Muscle of leg (tissue), 11 donors: ENCODE results near the gene UBE2V1. TPM values are rescaled to one million over a fixed set of nuclear protein-coding genes. Genes with fewer than 3 reads are reported as not detected.

Experiments used
- DNase-seq: peaks from one replicate; pipeline ENCODE4 v3.0.0; 2013
- H3K27ac ChIP-seq: one replicate; pipeline ENCODE4 v1.5.1; 2013; ENCODE audit warnings: mild to moderate bottlenecking, low read length, control low read depth
- H3K27me3 ChIP-seq: one replicate; pipeline ENCODE4 v1.6.1; 2013; ENCODE audit warnings: low read length; ENCODE audit not compliant: control insufficient read depth, insufficient read depth
- H3K36me3 ChIP-seq: one replicate; pipeline ENCODE4 v1.6.1; 2013; ENCODE audit warnings: low read length; ENCODE audit not compliant: control insufficient read depth, insufficient read depth
- H3K4me1 ChIP-seq: one replicate; pipeline ENCODE4 v1.6.1; 2013; ENCODE audit warnings: low read length; ENCODE audit not compliant: control insufficient read depth, insufficient read depth
- H3K4me3 ChIP-seq: one replicate; pipeline ENCODE4 v1.5.1; 2013; ENCODE audit warnings: low read length, control low read depth
- H3K9me3 ChIP-seq: replicated peaks from 2 replicates; pipeline ENCODE4 v1.6.1; 2013; ENCODE audit warnings: low read depth, low read length; ENCODE audit not compliant: control insufficient read depth
- WGBS: methylation state at CpG from one replicate; pipeline ENCODE4 v1.1.5; 2013; ENCODE audit warnings: missing lambda C conversion rate; ENCODE audit not compliant: insufficient coverage; 5-methylcytosine and 5-hydroxymethylcytosine counted together
- polyA plus RNA-seq, 8 donors: library from polyadenylated mRNA; unstranded; fragments of 120-200 nt; gene quantifications; one replicate each; pipeline versions ENCODE4 v1.2.1 to v1.2.3, GENCODE V29; 2013; ENCODE audit warnings: inconsistent platforms in 1 of 8, low replicate concordance in 1 of 8; ENCODE audit not compliant: insufficient read length in 8 of 8, insufficient read depth in 1 of 8
- total RNA-seq: library from RNA; stranded (reverse); fragments of 120-200 nt; gene quantifications from one replicate; pipeline ENCODE4 v1.2.4, GENCODE V29; 2013

UBE2V1 gene
- total and polyA plus RNA-seq, 9 donors = 43.3 to 131 (median 113) TPM

DNA sequence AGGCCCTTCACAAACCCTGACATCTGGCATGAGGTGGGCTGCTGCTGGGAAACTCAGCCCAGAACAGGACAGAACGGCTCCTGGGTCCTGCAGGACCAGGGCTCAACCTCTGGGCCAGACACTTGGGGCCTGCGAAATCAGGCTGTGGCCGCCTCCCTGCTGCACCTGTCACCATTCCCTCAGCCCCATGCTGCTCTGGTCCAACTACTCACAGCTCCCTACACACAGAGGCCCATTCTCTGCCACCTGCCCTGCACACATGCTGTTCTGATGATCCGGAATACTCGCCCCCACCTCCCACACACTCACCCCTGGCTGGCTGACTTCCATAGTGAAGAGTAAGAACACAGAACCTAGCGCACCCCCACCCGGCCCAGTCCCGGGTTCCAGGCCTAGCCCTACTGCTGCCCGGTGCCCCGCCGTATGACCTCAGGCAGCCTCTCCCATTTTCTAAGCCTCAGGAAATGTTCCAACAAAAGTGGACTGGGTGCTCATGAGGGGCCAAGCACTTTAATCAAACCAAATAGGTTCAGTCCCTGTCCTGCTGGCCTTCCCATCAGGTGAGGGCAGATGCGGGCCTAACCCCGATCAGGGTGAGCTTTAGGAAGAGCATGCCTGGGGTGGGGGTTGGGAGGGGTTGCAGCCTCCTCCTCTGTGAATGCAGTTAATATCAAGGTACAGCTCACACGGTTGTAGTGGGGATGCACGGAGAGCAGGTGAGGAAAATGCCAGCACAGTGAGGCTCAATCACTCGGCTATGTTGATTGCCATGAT lies 36.7 kb upstream of the UBE2V1 start:
- peak; percentile 72 for DNase-seq
- Histone ChIP-seq H3K27me3 (no peaks in the 10 kb centered on the region), H3K4me1 (peaks cover 55% of the 10 kb centered on the region), H3K36me3 (peaks cover 34% of the 10 kb centered on the region), H3K4me3 (no peak overlapping the region), H3K9me3 (no peaks in the 10 kb centered on the region), H3K27ac (peak overlapping the region; percentile 74)
- 78% methylated on average over 16 of the region's 16 CpGs for WGBS

DNA sequence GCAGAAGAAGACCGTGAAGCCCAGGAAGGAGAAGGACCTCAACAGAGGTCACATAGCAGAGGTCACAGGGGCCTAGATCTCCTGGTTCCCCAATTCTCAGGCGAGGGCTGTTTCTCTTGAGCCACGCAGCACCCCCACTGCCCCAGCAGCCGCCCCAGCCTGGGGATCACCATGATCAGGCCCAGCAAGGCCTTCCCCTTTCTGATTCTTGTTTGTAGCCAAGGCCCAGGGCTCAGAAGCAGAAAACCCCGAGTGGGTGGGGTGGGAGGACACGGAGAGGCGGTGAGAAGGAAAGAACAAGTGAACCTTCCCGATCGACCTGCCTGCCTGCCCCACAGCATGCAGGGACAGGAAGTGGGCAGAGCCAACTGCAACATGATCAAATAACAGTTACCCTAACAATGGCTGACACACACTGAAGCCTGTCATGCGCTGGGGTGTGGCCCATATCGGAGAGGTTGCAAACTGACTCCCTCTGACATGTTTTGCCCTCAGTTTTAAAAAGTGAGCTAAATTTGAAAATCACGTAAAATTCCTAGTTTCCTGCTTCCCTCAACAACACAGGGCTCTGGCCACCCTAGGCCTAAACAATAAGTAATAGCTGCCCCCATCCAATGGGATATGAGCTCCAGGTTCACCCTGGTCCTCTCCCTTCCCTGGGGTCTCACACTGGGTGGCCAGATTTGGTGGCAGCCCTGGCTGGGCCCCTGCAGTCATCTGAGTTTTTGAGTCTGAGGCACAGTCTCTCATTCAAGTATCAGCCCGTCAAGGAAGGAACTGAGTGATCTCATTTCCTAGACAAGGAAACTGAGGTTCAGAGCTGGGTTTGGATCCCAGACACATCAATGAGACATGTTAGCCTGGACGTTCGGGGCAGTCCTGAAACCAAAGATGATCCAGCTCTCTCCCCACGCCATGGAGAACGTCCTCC lies 34.0 kb upstream of the UBE2V1 start:
- no peak overlapping the region for H3K4me3 ChIP-seq
- WGBS = 56% methylated on average over 15 of the region's 17 CpGs
- H3K27me3 ChIP-seq = no peaks in the 10 kb centered on the region
- peak overlapping the region; percentile 72 for H3K27ac ChIP-seq
- no peak for DNase-seq
- H3K4me1 ChIP-seq = peaks cover 36% of the 10 kb centered on the region
- H3K36me3 ChIP-seq = peaks cover 49% of the 10 kb centered on the region
- no peaks in the 10 kb centered on the region for H3K9me3 ChIP-seq

DNA sequence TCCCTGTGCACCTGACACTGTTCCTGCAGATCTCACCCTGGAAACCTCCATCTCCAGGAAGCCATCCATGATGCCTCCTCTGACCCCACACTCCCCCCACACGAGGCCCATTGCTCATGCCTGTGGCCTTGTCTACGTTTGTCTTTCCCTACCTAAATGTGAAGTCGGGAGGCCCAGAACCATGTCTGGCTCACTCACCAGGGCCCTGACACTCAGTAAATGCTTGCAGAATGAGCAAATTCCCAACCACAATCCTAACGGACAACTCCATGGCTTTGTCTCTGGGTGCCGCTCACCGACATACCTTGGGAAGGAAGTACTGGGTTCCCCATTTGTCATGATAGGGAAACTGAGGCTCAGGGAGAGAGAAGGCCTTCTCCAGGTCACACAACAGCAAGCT lies 33.3 kb upstream of the UBE2V1 start:
- Histone ChIP-seq H3K9me3 (no peaks in the 10 kb centered on the region), H3K27me3 (no peaks in the 10 kb centered on the region), H3K27ac (peak overlapping the region; percentile 72), H3K4me1 (peaks cover 33% of the 10 kb centered on the region), H3K4me3 (no peak overlapping the region), H3K36me3 (peaks cover 56% of the 10 kb centered on the region)
- DNase-seq = no peak
- 83% methylated on average over 6 of the region's 6 CpGs for WGBS

DNA sequence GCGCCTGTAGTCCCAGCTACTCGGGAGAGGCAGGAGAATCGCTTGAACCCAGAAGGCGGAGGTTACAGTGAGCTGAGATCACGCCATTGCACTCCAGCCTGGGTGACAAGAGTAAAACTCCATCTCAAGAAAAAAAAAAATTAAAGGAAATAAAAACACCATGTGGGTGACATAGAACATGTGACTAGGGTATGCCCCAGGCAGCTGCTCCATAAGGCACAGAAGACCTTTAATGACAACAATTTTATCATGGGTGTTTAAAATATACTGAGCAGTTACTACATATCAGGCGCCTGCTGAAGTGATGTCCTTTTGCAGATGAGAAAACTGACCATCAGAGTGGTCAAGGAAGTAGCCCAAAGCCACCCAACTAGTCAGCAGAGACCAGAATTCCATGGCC lies 32.6 kb upstream of the UBE2V1 start:
- Histone ChIP-seq H3K9me3 (no peaks in the 10 kb centered on the region), H3K27ac (no peak overlapping the region), H3K27me3 (no peaks in the 10 kb centered on the region), H3K4me1 (peaks cover 30% of the 10 kb centered on the region), H3K36me3 (peaks cover 59% of the 10 kb centered on the region), H3K4me3 (no peak overlapping the region)
- WGBS = 100% methylated on average over 1 of the region's 6 CpGs
- no peak for DNase-seq

DNA sequence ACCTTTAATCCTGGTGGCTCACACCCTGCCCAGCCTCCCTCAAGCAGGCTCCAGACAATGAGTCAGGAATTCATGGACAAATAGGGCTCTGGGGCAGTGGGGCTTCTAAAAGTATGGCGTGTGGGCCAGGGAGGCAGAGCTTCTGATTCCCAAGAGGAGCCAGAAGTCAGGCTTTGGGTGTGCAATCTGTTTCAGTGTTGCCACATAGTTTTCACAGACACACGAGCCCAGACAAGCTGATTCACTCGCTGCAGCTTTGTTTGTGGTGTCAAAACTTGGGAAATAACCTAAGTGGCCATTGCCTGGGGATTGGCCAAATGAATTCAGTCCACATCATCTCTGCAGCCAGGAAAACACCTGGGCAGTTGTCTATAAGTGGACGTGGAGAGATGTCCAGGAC lies 31.4 kb upstream of the UBE2V1 start:
- Histone ChIP-seq H3K27me3 (no peaks in the 10 kb centered on the region), H3K4me3 (no peak overlapping the region), H3K27ac (no peak overlapping the region), H3K4me1 (peaks cover 19% of the 10 kb centered on the region), H3K9me3 (no peaks in the 10 kb centered on the region), H3K36me3 (peaks cover 61% of the 10 kb centered on the region)
- 80% methylated on average over 1 of the region's 4 CpGs for WGBS
- no peak for DNase-seq

DNA sequence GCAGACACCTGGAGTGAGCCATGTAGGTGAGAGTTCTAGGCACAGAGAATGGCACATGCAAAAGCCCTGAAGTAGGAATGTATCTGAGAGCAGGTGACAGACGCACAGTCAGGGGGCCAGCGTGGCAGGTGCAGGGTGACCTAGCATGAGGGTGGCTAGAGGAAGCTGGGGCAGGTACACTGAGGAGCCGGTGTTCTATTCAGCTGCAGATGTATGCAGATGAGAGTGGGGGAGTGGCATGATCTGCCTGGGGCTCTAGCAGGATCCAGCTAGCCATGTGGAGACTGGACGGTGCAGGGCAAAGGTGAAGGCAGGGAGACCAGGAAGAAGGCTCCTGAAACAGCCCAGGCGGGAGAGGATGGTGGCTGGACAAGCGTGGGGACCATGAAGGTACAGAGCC lies 29.9 kb upstream of the UBE2V1 start:
- Histone ChIP-seq H3K4me1 (peaks cover 17% of the 10 kb centered on the region), H3K9me3 (no peaks in the 10 kb centered on the region), H3K36me3 (peaks cover 53% of the 10 kb centered on the region), H3K27me3 (no peaks in the 10 kb centered on the region), H3K27ac (no peak overlapping the region), H3K4me3 (no peak overlapping the region)
- 77% methylated on average over 6 of the region's 6 CpGs for WGBS
- DNase-seq = no peak

DNA sequence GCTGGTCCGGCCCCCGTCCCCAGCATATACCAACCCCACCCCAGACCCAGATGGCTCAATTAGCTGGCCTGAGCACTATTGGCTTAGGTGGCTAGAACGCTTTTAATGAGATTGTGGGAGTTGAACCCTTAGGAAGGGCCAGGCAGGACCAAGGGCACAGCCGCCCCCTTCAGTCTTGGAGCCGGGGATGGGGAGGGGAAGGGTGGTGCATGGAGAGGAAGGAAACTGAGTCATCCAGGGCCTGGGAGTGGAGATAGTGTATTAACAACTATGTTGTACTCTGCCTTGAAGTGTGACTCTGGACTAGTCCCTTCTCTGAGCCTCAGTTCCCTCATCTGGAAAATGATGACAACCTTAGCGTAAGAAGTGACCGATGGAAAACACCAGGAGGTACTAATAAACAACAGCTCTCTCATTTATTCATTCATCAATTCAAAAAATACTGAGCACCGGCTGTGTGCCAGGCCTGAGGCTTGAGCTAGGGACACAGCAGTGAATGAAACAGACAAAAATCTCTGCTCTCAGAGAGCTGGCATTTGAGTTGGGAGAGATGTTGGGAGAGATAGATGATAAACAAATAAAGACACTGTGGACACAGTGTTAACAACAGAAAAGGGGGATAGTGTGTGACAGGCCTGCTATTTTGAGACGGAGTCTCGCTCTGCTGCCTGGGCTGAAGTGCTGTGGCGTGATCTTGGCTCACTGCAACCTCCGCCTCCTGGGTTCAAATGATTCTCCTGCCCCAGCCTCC lies 29.0 kb upstream of the UBE2V1 start:
- Histone ChIP-seq H3K9me3 (no peaks in the 10 kb centered on the region), H3K27me3 (no peaks in the 10 kb centered on the region), H3K36me3 (peaks cover 49% of the 10 kb centered on the region), H3K4me3 (no peak overlapping the region), H3K4me1 (peaks cover 11% of the 10 kb centered on the region), H3K27ac (no peak overlapping the region)
- 87% methylated on average over 5 of the region's 12 CpGs for WGBS
- DNase-seq = no peak

DNA sequence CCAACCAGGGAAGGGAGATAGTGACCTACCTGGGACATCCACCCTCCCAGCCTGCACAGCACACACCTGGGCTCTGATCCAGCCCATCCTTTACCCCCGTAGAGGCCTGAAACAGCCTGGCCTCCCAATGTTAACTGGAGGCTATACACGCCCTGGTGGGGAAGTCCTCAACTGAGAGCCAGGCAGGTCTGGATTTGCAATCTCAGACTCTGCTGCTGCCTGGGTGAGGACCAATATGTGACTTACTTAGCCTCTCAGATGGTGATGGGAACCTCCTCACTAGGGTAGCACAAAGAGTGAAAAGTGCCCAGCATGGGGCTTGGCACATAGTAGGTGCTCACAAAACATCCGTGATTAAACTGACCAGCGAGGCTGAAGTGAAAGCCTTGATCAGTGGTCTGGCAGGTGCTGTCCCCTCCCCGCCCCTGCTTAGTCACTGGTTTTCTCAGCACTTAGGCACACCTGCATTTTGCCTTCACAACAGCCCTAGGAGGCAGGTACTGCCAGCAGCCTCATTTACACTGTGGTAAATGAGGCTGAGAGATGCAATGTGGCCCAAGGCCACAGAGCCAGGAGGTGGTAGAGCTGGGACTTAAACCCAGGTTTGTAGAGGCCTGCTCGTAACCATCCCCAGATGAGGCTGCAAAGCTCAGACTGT lies 28.2 kb upstream of the UBE2V1 start:
- 78% methylated on average over 4 of the region's 6 CpGs for WGBS
- H3K27ac ChIP-seq = no peak overlapping the region
- peaks cover 3% of the 10 kb centered on the region for H3K4me1 ChIP-seq

DNA sequence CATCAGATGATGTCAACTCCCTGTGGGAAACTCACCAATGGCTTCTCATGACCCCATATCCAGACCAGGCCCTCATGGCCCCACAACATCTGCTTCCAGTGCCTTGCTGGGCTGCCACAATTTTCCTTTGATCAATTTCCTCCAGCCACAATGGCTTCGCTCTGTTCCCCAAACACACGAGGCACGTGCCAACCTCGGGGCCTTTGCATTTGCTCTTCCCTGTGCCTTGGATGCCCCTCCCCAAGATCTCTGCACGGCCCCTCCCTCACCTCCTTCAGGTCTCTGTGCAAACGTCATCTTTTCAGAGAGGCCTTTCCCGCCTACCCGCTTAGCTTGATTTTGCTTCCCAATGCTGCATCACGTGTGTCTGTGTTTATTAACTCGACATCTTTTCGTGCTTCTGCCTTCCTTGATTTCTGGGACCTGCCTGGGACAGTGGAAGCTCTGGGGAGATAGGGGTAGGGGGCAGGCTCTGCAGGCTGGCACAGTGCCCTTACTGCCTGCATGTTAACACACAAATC lies 27.4 kb upstream of the UBE2V1 start:
- peaks cover 3% of the 10 kb centered on the region for H3K4me1 ChIP-seq
- H3K9me3 ChIP-seq = no peaks in the 10 kb centered on the region
- H3K36me3 ChIP-seq = peaks cover 46% of the 10 kb centered on the region
- H3K27me3 ChIP-seq = no peaks in the 10 kb centered on the region
- H3K4me3 ChIP-seq = no peak overlapping the region
- DNase-seq = no peak
- H3K27ac ChIP-seq = no peak overlapping the region
- 87% methylated on average over 11 of the region's 11 CpGs for WGBS

More for the DNA sequence above, 28.2 kb upstream of the UBE2V1 start:
- Histone ChIP-seq H3K36me3 (peaks cover 46% of the 10 kb centered on the region), H3K9me3 (no peaks in the 10 kb centered on the region), H3K27me3 (no peaks in the 10 kb centered on the region), H3K4me3 (no peak overlapping the region)
- DNase-seq = no peak
